Measurements from ENCODE around the gene SH3BP2. TPM values are rescaled to one million over a fixed set of nuclear protein-coding genes. Genes with fewer than 3 reads are reported as not detected.

Gene SH3BP2
- total RNA-seq, 2 donors from 2014 or later = 24.3 to 41.3 TPM

DNA sequence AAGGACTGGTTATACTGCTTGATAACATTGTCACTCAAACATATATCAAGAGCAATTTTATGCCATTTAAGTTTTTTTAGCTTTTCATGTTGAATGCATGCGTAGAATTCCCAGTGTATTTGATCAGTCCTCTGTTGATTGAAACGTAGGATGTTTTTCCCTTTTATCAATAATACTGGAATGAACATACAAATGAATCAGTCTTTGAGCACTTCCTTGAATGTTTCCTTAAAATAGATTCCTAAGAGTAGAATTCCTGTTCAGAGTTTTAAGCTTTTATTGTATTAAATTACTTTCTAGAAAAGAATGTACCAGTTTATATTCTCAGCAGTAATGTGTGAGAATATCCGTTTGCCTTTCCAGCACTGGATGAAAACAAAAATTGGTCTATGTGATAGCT is 88.5 kb downstream of the SH3BP2 start:
- no peaks in the 10 kb centered on the region for H3K27me3 ChIP-seq (replicated peaks; ENCODE audit: insufficient read depth)
- no peak overlapping the region for H3K4me3 ChIP-seq
- 84% methylated on average over 3 of the region's 3 CpGs for WGBS
- intact Hi-C loops (cut with DNase I) = no loop called here
- peaks cover 3% of the 10 kb centered on the region for H3K4me1 ChIP-seq (replicated peaks)
- H3K27ac ChIP-seq = no peak overlapping the region
- TF ChIP-seq CTCF (IDR thresholded peaks at IDR 0.05) (no peak), POLR2A (IDR thresholded peaks at IDR 0.05) (no peak), POLR2AphosphoS5 (IDR thresholded peaks at IDR 0.05) (no peak)
- no peak for DNase-seq (ENCODE audit: low spot score)
- peaks cover 0 to 1% of the 10 kb centered on the region in 2 donors for H3K36me3 ChIP-seq
- H3K9me3 ChIP-seq = no peaks in the 10 kb centered on the region

- WGBS = 100% methylated on average over 1 of the region's 1 CpG
- TF ChIP-seq POLR2AphosphoS5 (IDR thresholded peaks at IDR 0.05) = no peak
- no peak for TF ChIP-seq POLR2A (IDR thresholded peaks at IDR 0.05)
- TF ChIP-seq CTCF (IDR thresholded peaks at IDR 0.05) = no peak
- H3K9me3 ChIP-seq = no peaks in the 10 kb centered on the region
- no peak for DNase-seq (ENCODE audit: low spot score)
- peaks cover 0 to 4% of the 10 kb centered on the region in 2 donors for H3K36me3 ChIP-seq
- no peaks in the 10 kb centered on the region for H3K27me3 ChIP-seq (replicated peaks; ENCODE audit: insufficient read depth)
- H3K4me1 ChIP-seq (replicated peaks) = peaks cover 3% of the 10 kb centered on the region
- intact Hi-C loops (cut with DNase I) = no loop called here
- no peak overlapping the region for H3K4me3 ChIP-seq
- no peak overlapping the region for H3K27ac ChIP-seq
Observed at GRCh38 chr4:2882341-2882740, 89.5 kb downstream of the SH3BP2 start.

GRCh38 chr4:2886161-2886560 is 93.3 kb downstream of the SH3BP2 start:
- H3K4me3 ChIP-seq = no peak overlapping the region
- H3K27ac ChIP-seq = no peak overlapping the region
- no peaks in the 10 kb centered on the region for H3K27me3 ChIP-seq (replicated peaks; ENCODE audit: insufficient read depth)
- WGBS = 96% methylated on average over 9 of the region's 9 CpGs
- peaks cover 0 to 4% of the 10 kb centered on the region in 2 donors for H3K36me3 ChIP-seq
- intact Hi-C loops (cut with DNase I) = no loop called here
- DNase-seq (ENCODE audit: low spot score) = no peak
- TF ChIP-seq POLR2A (IDR thresholded peaks at IDR 0.05) = no peak
- no peak for TF ChIP-seq POLR2AphosphoS5 (IDR thresholded peaks at IDR 0.05)
- no peak for TF ChIP-seq CTCF (IDR thresholded peaks at IDR 0.05)
- H3K4me1 ChIP-seq (replicated peaks) = no peaks in the 10 kb centered on the region
- H3K9me3 ChIP-seq = no peaks in the 10 kb centered on the region

DNA sequence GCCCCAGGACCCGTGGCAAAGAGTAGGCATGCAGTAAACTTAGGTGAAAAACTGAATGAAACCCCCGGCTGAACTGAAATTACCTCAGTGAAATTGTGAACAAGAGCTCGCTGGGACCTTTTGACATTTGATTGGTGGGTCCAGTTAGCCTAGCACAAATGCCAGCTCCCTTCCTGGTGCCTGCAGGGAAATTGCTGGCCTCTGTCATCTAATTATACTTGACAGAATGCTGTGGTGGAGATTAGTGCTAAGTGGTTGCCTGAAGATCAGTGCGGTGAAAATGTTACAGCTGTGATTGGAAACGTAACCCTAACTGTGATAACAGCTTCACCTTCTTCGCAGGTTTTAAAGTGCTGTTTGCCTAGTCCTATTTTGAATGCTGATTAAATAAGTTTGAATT is 93.7 kb downstream of the SH3BP2 start:
- Histone ChIP-seq H3K36me3 (peaks cover 0 to 4% of the 10 kb centered on the region in 2 donors), H3K4me1 (replicated peaks) (no peaks in the 10 kb centered on the region), H3K4me3 (no peak overlapping the region), H3K27me3 (replicated peaks; ENCODE audit: insufficient read depth) (no peaks in the 10 kb centered on the region), H3K27ac (no peak overlapping the region), H3K9me3 (no peaks in the 10 kb centered on the region)
- intact Hi-C loops (cut with DNase I) = no loop called here
- TF ChIP-seq POLR2AphosphoS5 (IDR thresholded peaks at IDR 0.05) (no peak), POLR2A (IDR thresholded peaks at IDR 0.05) (no peak), CTCF (IDR thresholded peaks at IDR 0.05) (no peak)
- 64% methylated on average over 6 of the region's 6 CpGs for WGBS
- DNase-seq (ENCODE audit: low spot score) = no peak

- H3K27me3 ChIP-seq (replicated peaks; ENCODE audit: insufficient read depth) = no peaks in the 10 kb centered on the region
- intact Hi-C loops (cut with DNase I) = no loop called here
- no peaks in the 10 kb centered on the region for H3K4me1 ChIP-seq (replicated peaks)
- TF ChIP-seq POLR2A (IDR thresholded peaks at IDR 0.05) = no peak
- TF ChIP-seq POLR2AphosphoS5 (IDR thresholded peaks at IDR 0.05) = no peak
- no peak for TF ChIP-seq CTCF (IDR thresholded peaks at IDR 0.05)
- H3K27ac ChIP-seq = no peak overlapping the region
- 62% methylated on average over 3 of the region's 3 CpGs for WGBS
- H3K36me3 ChIP-seq = peaks cover 0 to 4% of the 10 kb centered on the region in 2 donors
- no peak overlapping the region for H3K4me3 ChIP-seq
- DNase-seq (ENCODE audit: low spot score) = no peak
- no peaks in the 10 kb centered on the region for H3K9me3 ChIP-seq
Observed at GRCh38 chr4:2887343-2887742, 94.5 kb downstream of the SH3BP2 start.

Measured in prostate gland (tissue), 2 donors.